Heart right ventricle (tissue), 16 donors: ENCODE results near the gene DPH3. TPM values are rescaled to one million over a fixed set of nuclear protein-coding genes. Genes with fewer than 3 reads are reported as not detected.

ENCODE experiments used
- ATAC-seq, 8 donors: fragments of 200-7000 bp; cut with Tn5 transposase; one replicate each; pipeline ENCODE4 v1.9.1; 2020; ENCODE audit warnings: mild to moderate bottlenecking in 8 of 8, moderate library complexity in 8 of 8, moderate number of reproducible peaks in 1 of 8
- DNase-seq, 2 donors: peaks; one replicate each; pipeline ENCODE4 v3.0.0-alpha.2; 2020
- H3K27ac ChIP-seq, 10 donors: fragments of 200-600 bp; sonication (generic) in 2 of 10; one replicate each; pipeline versions ENCODE4 v1.5.0 to v1.8.0; 2020 to 2022; ENCODE audit warnings: mild to moderate bottlenecking in 3 of 10
- H3K27me3 ChIP-seq, 7 donors: fragments of 200-600 bp; one replicate each; pipeline ENCODE4 v1.8.0; 2021 to 2022; ENCODE audit warnings: mild to moderate bottlenecking in 2 of 7
- H3K36me3 ChIP-seq, 9 donors: fragments of 200-600 bp; sonication (generic) in 1 of 9; one replicate each; pipeline versions ENCODE4 v1.5.0 to v1.8.0; 2020 to 2022; ENCODE audit warnings: mild to moderate bottlenecking in 2 of 9
- H3K4me1 ChIP-seq, 9 donors: fragments of 200-600 bp; sonication (generic) in 1 of 9; one replicate each; pipeline versions ENCODE4 v1.5.0 to v1.8.0; 2020 to 2022; ENCODE audit warnings: mild to moderate bottlenecking in 4 of 9
- H3K4me3 ChIP-seq, 10 donors: fragments of 200-600 bp; sonication (generic) in 2 of 10; one replicate each; pipeline versions ENCODE4 v1.5.0 to v1.8.0; 2020 to 2022; ENCODE audit warnings: mild to moderate bottlenecking in 7 of 10, moderate library complexity in 2 of 10
- H3K9me3 ChIP-seq, 11 donors: fragments of 200-600 bp in 10 of 11; sonication (generic) in 2 of 11; one replicate each; pipeline versions ENCODE4 v1.5.0 to v1.8.0; 2013 to 2022; ENCODE audit warnings: mild to moderate bottlenecking in 2 of 11, control low read depth in 1 of 11, moderate library complexity in 1 of 11
- whole genome bisulfite sequencing, 2 donors: extraction: QIAGEN DNeasy Blood & Tissue Kit; methylation state at CpG; one replicate each; pipeline ENCODE4 v1.1.7; 2013; ENCODE audit warnings: inconsistent platforms in 1 of 2; 5-methylcytosine and 5-hydroxymethylcytosine counted together
- intact Hi-C, 10 donors: fragments of 100-400 bp; cut with DNase I; formaldehyde crosslinking; loops; one replicate each; pipeline versions ENCODE4 v1.11.1 to v1.14.2; 2022
- polyA plus RNA-seq, 2 donors: library from polyadenylated mRNA; stranded (reverse); fragments of 200-250 nt; gene quantifications; one replicate each; pipeline ENCODE4 v1.2.3, GENCODE V29; 2013
- total RNA-seq, 10 donors: library from RNA; stranded (reverse); fragmentation: NEBNext Ultra II Directional in 3 of 10; extraction: Animal tissue kit (Norgen Biotek cat#: 25700) in 3 of 10; gene quantifications; one replicate each; pipeline versions ENCODE4 v1.2.1 to v1.2.4, GENCODE V29; 2021 to 2023
- TF ChIP-seq, protein P1 (sequence below), 9 donors: fragments of 200-600 bp; sonication (generic) in 2 of 9; IDR thresholded peaks; one replicate each; pipeline versions ENCODE4 v1.5.0 to v1.8.0; 2021 to 2022; ENCODE audit warnings: antibody characterized with exemption in 9 of 9, mild to moderate bottlenecking in 5 of 9, moderate library complexity in 1 of 9
- donor health status: Arrhythmogenic right ventricular cardiomyopathy.
- donor health status: ischemic (EF 13 %, LVEDD 7.1; RV severe dilation, severe dysfunction).
- donor health status: healthy with polysubstance abuse.
- donor health status: DM: no; HTN: yes; CAD: no.
- donor health status: DM: no; HTN: no; CAD: no.
- donor health status: ischemic (EF 25% LVEDD 6.9; RV normal size, moderate dysfunction).
- donor health status: ischemic (EF 25% LVEDD 5.7; RV mildly dilated, moderate dysfunction).
- donor health status: healthy.
- donor health status: DM: yes; HTN: yes; CAD: no.
- donor health status: Ischemic cardiomyopathy.
- donor health status: ischemic (EF 35%, LVEDD 5.7; RV mildly dilated, moderate dysfunction).
- donor health status: nonischemic (EF 11% LVEDD 7.7; RV severe dilation, severe dysfunction).
- donor health status: DM: yes; HTN: yes; CAD: no.
- donor health status: PGD.
- donor health status: ischemic (EF 29% LVEDD 5.4; RV normal size, mild dysfunction).
- donor health status: nonischemic (EF 23%, LVEDD 6.1; RV moderate dilation, normal function).

Gene DPH3
- total and polyA plus RNA-seq, 12 donors: 5.5 to 24.5 (median 18.7) TPM

DNA sequence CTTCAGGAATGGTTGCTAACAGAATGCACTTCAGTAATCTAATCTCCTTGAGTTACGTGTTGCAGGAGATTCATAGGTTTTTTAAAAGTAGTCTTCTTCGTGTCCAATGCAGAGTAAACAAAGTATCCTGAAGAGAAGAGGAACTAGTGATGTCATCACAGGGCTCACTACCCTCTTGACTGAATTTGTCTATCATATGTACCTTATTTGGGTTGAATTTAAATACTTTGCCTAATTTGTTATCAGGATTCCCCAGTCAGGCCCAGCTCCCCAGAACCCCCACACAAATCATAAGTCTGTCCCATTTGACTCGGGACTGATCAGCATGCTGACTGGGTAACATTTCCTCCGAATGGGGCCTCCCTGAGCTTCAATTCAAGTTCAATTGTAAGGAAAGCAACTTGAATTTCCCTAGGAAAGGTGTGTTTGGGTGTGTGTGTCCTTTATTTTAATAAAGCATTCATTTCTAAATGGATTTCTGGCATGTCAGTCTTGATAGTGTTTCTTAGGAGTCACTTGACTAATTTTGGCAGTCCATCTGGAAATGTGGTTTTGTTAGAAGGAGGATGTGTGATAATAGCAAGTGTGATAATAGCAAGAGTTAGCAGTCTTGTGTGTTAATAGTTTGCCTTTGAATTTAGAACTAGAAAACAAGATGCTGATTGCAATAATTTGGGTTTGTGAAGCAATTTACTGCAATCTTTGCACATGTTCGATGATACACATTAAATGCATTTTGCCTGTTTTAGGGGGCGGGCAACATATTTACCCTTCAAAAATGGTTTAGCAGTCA is 22.2 kb upstream of the DPH3 start:
- Histone ChIP-seq H3K36me3 (peaks cover 0 to 32% (median 0%) of the 10 kb centered on the region in 9 donors), H3K9me3 (no peaks in the 10 kb centered on the region), H3K27ac (peak overlapping the region; percentile 41 to 88 (median 70)), H3K27me3 (no peaks in the 10 kb centered on the region), H3K4me3 (peak overlapping the region in 2 of 10 donors; percentile 15 to 39), H3K4me1 (peaks cover 26 to 72% (median 64%) of the 10 kb centered on the region in 9 donors)
- 44 to 49% methylated on average over 6 of the region's 6 CpGs for WGBS, 2 donors
- ATAC-seq (peak in 6 of 8 donors; percentile 18 to 74 (median 45)), DNase-seq (no peak)
- intact Hi-C loops: loop anchor here in 6 of 10 donors (5.0 kb wide), 4 partner anchors 230 to 265 kb away; no protein-coding TSS in a partner anchor
- TF ChIP-seq, protein P1, sequence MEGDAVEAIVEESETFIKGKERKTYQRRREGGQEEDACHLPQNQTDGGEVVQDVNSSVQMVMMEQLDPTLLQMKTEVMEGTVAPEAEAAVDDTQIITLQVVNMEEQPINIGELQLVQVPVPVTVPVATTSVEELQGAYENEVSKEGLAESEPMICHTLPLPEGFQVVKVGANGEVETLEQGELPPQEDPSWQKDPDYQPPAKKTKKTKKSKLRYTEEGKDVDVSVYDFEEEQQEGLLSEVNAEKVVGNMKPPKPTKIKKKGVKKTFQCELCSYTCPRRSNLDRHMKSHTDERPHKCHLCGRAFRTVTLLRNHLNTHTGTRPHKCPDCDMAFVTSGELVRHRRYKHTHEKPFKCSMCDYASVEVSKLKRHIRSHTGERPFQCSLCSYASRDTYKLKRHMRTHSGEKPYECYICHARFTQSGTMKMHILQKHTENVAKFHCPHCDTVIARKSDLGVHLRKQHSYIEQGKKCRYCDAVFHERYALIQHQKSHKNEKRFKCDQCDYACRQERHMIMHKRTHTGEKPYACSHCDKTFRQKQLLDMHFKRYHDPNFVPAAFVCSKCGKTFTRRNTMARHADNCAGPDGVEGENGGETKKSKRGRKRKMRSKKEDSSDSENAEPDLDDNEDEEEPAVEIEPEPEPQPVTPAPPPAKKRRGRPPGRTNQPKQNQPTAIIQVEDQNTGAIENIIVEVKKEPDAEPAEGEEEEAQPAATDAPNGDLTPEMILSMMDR (IDR thresholded peaks at IDR 0.05): no peak

DNA sequence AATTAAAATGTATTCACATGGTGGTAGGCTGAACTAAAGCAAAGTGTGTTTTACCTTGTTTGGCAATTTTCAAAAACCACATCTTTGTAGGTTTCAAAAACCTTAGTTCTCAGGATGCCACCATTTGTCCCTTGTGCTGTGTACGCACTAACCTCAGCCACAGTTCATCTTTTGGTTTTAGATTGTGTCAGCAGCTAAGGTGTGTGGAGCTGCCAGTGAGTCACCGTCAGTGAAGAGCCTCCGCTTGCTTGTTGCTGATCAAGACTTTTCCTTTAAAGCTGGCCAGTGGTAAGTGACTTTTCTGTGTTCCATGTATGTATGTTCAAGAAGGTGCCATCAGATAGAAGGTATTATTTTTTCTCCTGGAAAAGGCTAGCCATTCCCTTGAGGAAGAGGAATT is 21.4 kb upstream of the DPH3 start:
- Histone ChIP-seq H3K27me3 (no peaks in the 10 kb centered on the region), H3K36me3 (peaks cover 0 to 38% (median 0%) of the 10 kb centered on the region in 9 donors), H3K4me1 (peaks cover 26 to 66% (median 61%) of the 10 kb centered on the region in 9 donors), H3K4me3 (peak overlapping the region in 1 of 10 donors; percentile 39), H3K27ac (peak overlapping the region; percentile 41 to 88 (median 70)), H3K9me3 (no peaks in the 10 kb centered on the region)
- DNase-seq: no peak
- ATAC-seq: peak in 1 of 8 donors; percentile 21
- TF ChIP-seq, protein P1 (IDR thresholded peaks at IDR 0.05): no peak
- intact Hi-C loops: loop anchor here in 6 of 10 donors (5.0 kb wide), 4 partner anchors 231 to 266 kb away; no protein-coding TSS in a partner anchor
- 90 to 94% methylated on average over 3 of the region's 3 CpGs for WGBS, 2 donors

DNA sequence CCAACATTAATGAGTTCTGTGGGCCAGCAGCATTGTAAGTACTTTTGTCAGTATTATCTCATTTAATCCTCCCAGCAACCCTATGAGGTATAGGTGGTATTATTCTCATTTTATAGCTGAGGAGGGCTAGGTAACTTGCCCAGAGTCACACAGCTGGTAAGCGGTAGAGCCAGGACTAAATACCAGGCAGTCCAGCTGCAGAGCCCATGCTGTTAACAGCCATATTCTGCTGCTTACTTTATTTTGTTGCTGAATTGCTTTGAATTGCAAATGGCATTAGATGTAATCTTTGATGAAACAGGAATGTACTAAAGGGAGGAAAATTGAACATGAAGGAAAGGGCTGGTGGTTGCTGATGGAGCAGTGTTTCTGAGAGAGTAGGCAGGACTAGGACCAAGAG is 19.9 kb upstream of the DPH3 start:
- intact Hi-C loops: loop anchor here in 6 of 10 donors (5.0 kb wide), 4 partner anchors 233 to 268 kb away; no protein-coding TSS in a partner anchor
- H3K27me3 ChIP-seq: no peaks in the 10 kb centered on the region
- peaks cover 0 to 36% (median 0%) of the 10 kb centered on the region in 9 donors for H3K36me3 ChIP-seq
- H3K4me1 ChIP-seq: peaks cover 22 to 57% (median 47%) of the 10 kb centered on the region in 9 donors
- DNase-seq (no peak), ATAC-seq (no peak)
- TF ChIP-seq, protein P1 (IDR thresholded peaks at IDR 0.05): no peak
- H3K4me3 ChIP-seq: no peak overlapping the region
- WGBS, 2 donors: 98 to 100% methylated on average over 1 of the region's 1 CpG
- H3K27ac ChIP-seq: peak overlapping the region in 1 of 10 donors; percentile 88
- H3K9me3 ChIP-seq: no peaks in the 10 kb centered on the region

DNA sequence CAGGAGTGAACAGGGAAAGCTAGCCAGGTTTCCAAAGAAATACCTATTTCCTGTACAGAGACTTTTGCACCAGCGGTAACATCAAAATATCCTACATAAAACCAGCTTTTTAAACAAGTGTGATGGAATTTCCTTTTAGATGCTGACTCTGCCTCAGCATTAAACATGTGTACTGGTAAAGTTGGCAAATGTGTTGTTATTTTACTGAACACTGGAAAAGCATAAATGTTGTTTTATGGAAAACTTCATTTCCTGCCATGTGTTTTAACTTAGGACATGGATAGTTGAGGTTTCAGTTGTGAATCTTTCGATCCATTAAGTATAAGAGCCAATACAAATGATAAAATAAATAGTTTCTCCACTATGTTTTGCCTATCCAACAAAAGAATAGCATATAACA is 15.9 kb upstream of the DPH3 start:
- TF ChIP-seq, protein P1 (IDR thresholded peaks at IDR 0.05): no peak
- no peak overlapping the region for H3K4me3 ChIP-seq
- intact Hi-C loops: no loop called here
- peaks cover under 1 to 42% (median 17%) of the 10 kb centered on the region in 9 donors for H3K4me1 ChIP-seq
- ATAC-seq: no peak
- no peaks in the 10 kb centered on the region for H3K9me3 ChIP-seq
- no peaks in the 10 kb centered on the region for H3K27me3 ChIP-seq
- WGBS, 2 donors: 79 to 83% methylated on average over 2 of the region's 2 CpGs
- no peak for DNase-seq
- peaks cover 0 to 51% (median 4%) of the 10 kb centered on the region in 9 donors for H3K36me3 ChIP-seq
- H3K27ac ChIP-seq: no peak overlapping the region
